Activated CD4-positive, alpha-beta T cell treated with anti-CD3 and anti-CD28 coated beads for 48 hours (primary cell): ENCODE measurements around the gene PLIN3.
A peak's percentile ranks its signal among the peaks of the same experiment; 100 is the strongest.
"Not testable (repeated sequence)": the region's sequence is repeated elsewhere in the genome, so short reads cannot be mapped to it uniquely, and the experiment has no call there.

Experiments
- DNase-seq: peaks from one replicate; pipeline ENCODE4 v3.0.0-alpha.2; 2020

PLIN3 gene

DNA sequence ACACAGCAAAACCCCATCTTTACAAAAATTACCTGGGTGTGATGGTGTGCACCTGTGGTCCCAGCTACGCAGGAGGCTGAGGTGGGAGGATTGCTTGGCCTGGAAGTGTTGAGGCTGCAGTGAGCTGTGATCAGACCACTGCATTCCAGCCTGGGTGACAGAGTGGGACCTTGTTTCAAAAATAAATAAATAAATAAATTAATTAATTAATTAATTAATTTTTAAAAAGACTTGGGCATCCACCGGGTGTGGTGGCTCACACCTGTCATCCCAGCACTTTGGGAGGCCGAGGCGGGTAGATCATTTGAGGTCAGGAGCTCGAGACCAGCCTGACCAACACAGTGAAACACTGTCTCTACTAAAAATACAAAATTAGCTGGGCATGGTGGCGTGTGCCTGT, 62.3 kb downstream of the PLIN3 start:
- DNase-seq, result not testable (repeated sequence)

DNA sequence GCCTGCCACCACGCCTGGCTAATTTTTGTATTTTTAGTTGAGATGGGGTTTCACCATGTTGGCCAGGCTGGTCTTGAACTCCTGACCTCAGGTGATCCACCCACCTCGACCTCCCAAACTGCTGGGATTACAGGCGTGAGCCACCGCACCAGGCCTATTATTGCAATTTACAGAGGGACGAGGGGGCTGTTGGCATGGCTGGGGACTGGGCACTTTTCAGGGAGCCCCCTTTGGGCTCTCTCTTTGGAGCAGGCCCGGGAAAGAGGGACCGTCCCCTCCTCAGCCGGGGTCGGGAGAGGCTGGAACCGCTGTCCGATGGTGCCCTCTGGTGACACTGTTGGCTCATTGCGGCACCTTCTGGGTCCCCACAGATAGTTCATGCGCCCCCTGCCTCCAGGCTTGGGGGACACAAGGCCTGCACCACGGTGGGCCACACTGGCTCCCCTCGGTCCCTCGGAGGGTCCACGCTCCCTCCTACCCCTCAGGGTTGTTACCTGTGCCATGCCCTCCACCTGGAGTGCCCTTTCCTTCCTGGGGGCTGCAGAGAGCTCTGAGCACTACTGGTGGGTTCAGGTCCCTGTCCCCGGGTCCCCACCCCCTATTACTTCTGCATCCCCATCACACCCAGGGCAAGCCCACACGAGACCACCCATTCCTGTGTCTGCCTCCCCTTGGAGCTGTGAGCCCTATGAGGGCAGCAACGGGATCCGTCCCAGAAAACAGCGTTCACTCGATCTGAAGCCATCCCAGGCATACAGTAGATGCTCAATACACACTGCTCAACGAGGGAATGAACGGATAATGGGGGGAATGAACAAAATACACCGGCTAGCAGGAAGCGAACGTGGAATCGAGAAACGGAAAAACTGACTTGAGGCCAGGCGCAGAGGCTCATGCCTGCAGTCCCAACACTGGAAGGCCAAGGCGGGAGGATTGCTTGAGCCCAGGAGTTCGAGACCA, 63.5 kb downstream of the PLIN3 start:
- DNase-seq, result peak; percentile 77

DNA sequence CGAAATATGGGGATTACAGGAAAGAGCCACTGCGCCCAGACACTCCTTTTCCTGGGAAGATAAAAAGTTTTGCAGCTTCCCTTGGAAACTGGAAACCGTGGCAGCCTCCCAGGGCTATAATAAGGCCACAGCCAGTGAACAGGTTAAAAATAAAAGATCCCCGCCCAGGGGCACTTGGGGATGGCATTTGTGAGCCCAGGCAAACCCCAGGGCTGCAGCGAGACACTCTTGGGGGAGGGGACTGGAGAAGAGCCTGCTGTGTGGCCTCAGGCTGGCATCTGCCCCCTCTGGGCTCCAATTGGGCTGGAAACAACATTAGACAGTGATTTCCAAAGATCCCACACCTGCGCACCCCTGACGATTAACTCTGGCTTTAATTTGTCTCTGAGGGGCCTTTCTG, 64.8 kb downstream of the PLIN3 start:
- no peak for DNase-seq

DNA sequence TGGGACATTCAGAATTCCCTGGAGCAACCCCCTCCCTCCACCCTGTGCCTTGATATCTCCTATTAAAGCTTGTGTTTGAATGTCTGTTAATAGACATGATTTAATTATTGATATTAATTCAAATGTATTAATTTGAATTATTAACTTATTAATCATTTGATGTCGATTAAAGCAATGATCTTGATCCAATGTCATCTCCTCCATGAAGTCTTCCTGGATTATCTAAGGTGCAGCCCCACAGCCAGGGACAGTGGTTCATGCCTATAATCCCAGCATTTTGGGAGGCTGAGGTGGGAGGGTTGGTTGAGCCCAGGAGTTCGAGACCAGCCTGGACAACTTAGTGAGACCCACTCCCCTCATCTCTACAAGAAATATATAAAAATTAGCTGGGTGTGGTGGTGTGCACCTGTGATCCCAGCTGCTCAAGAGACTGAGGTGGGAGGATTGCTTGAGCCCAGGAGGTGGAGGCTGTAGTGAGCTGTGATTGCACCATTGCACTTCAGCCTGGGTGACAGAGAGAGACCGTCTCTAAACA, 66.3 kb downstream of the PLIN3 start:
- DNase-seq, result no peak

DNA sequence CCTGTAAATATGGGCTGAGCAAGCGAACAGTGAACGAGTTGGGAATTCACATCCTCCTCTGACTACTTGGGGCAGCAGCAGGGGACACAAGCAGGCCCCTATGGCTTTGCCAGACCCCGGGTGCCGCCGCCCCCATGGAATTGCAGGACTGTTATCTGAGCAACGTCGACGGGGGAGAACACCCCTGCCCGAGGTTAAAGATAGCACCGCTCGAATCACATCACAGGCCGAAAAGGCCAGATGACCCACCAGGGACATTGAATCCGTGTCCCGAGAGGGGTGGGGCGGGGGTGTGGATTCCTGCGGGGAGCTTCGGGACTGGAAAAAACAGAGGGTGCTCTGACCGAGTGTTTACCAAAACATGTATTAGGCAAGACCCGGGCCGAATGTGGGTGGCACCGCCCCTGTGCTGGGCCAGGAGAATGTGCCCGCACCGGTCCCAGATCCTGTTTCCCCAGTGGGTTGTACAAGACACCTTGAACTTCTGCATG, 66.8 kb downstream of the PLIN3 start:
- DNase-seq, result no peak

DNA sequence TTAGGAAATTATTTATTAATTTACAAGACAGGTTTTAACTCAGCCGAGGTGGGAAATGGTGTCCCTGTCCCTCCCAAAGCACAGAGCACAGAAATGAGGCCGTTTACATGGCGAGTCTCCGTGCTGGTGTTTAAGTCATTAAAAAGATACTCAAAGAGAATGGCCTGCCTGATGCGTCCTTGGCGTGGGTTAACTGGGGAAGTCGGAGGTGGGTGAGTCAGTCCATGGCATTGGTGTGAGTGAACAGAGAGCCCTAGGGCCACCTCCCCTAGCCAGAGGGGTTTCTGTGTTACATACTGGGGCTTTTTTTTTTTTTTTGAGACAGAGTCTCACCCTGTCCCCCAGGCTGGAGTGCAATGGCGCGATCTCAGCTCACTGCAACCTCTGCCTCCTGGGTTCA, 72.1 kb downstream of the PLIN3 start:
- no peak for DNase-seq

DNA sequence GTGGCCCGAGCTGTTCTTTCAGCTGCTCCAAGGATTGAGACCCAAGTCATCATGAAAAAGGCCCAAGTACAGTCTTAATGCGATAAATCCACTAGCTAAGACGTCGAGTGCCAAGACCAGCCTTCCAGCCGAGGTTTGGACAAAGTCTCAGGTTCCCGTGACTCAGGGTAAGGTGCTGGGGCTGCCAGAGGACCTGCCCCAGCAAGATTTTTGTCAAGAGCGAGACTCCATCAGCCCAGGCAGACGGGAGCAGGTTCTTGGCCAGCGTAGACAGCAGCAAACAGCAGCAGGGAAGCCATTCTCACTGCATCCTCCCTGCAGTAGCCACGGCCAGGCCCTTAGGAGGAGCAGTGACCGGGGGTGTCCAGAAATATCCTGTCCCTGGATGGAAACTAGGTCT, 72.5 kb downstream of the PLIN3 start:
- DNase-seq, result no peak

DNA sequence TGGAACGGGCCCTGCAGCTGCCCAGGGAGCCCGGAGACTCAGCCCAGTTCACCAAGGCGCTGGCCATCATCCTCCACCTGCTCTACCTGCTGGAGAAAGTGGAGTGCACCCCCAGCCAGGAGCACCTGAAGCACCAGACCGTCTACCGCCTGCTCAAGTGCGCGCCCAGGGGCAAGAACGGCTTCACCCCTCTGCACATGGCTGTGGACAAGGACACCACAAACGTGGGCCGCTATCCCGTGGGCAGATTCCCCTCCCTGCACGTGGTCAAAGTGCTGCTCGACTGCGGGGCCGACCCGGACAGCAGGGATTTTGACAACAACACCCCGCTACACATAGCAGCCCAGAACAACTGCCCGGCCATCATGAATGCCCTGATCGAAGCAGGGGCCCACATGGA, 74.2 kb downstream of the PLIN3 start:
- DNase-seq, result not testable (repeated sequence)

DNA sequence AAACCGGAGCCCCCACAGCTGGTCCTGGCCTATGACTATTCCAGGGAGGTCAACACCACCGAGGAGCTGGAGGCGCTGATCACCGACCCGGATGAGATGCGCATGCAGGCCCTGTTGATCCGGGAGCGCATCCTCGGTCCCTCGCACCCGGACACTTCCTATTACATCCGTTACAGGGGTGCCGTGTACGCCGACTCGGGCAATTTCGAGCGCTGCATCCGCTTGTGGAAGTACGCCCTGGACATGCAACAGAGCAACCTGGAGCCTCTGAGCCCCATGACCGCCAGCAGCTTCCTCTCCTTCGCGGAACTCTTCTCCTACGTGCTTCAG, 74.6 kb downstream of the PLIN3 start:
- not testable (repeated sequence) for DNase-seq

DNA sequence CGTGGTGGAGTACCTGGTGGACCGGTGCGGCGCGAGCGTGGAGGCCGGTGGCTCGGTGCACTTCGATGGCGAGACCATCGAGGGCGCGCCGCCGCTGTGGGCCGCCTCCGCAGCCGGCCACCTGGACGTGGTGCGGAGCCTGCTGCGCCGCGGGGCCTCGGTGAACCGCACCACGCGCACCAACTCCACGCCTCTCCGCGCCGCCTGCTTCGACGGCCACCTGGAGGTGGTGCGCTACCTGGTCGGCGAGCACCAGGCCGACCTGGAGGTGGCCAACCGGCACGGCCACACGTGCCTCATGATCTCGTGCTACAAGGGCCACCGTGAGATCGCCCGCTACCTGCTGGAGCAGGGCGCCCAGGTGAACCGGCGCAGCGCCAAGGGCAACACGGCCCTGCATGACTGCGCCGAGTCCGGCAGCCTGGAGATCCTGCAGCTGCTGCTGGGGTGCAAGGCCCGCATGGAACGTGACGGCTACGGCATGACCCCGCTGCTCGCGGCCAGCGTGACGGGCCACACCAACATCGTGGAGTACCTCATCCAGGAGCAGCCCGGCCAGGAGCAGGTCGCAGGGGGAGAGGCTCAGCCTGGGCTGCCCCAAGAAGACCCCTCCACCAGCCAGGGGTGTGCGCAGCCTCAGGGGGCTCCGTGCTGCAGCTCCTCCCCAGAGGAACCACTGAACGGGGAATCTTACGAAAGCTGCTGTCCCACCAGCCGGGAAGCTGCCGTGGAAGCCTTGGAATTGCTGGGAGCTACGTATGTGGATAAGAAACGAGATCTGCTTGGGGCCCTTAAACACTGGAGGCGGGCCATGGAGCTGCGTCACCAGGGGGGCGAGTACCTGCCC, 75.2 kb downstream of the PLIN3 start:
- peak; percentile 31 for DNase-seq

DNA sequence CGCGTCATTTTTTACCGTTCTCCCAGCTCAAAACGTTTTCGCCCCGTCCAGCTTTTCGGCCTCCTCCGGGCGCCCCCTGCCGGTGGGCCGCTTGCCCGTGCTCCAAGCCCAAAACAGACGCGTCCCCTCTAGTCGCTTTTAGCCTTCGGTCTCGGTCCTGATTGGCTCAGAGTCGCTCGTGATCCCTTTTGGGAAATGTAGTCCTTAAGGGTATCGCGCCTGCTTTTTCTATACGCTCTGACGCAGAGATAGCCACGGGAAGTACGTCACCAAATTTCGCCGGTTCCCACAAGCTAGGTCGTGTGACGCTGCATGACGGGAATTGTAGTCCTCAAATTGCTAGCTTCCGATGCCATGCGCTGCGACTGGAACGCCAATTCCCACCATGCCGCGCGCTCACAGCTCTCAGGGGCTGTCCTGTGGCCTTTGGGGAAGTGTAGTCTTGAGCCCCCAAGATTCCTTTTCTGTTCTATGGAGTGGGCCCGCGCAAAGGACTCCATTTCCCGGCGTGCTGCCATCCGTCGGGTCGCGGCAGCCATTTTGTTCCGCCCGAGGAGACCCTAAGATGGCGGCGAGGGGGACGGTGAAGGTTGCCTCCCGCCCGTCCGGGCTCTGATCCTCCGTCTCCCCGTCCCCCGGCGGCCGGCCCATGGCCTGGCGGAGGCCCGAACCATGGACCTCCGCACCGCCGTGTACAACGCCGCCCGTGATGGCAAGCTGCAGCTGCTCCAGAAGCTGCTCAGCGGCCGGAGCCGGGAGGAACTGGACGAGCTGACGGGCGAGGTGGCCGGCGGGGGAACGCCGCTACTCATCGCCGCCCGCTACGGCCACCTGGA, 76.1 kb downstream of the PLIN3 start, which contains the start of gene FEM1A:
TSS of gene FEM1A (plus strand) at position 552 of the 836 bp plus-strand sequence. CDS start at position 673, 121 bp downstream.
- DNase-seq, result peak; percentile 98
